Left ventricle myocardium inferior (tissue), 1 donor: ENCODE measurements around the gene ARHGEF17. TPM values are rescaled to one million over a fixed set of nuclear protein-coding genes. Genes with fewer than 3 reads are reported as not detected.
A peak's percentile ranks its signal among the peaks of the same experiment; 100 is the strongest.

Experiments
- DNase-seq: peaks from one replicate; pipeline ENCODE4 v3.0.0-alpha.2; 2020
- H3K27ac ChIP-seq: fragments of 200-600 bp; replicated peaks from 2 replicates; pipeline ENCODE4 v1.8.0; 2021
- H3K27me3 ChIP-seq: fragments of 200-600 bp; 2 replicates; pipeline ENCODE4 v1.8.0; 2021; ENCODE audit warnings: low read depth
- H3K36me3 ChIP-seq: fragments of 200-600 bp; 2 replicates; pipeline ENCODE4 v1.8.0; 2021
- H3K4me1 ChIP-seq: fragments of 200-600 bp; 2 replicates; pipeline ENCODE4 v1.8.0; 2021
- H3K4me3 ChIP-seq: fragments of 200-600 bp; 2 replicates; pipeline ENCODE4 v1.8.0; 2021; ENCODE audit warnings: mild to moderate bottlenecking, moderate library complexity
- H3K9me3 ChIP-seq: fragments of 200-600 bp; replicated peaks from 2 replicates; pipeline ENCODE4 v1.8.0; 2021
- CTCF ChIP-seq: fragments of 200-600 bp; IDR thresholded peaks from 2 replicates; pipeline ENCODE4 v1.8.0; 2021; ENCODE audit warnings: antibody characterized with exemption, mild to moderate bottlenecking, borderline replicate concordance
- intact Hi-C: fragments of 100-400 bp; cut with micrococcal nuclease; formaldehyde crosslinking; loops from one replicate; pipeline ENCODE4 v1.11.0; 2022
- total RNA-seq: library from RNA; stranded (reverse); fragmentation: NEBNext Ultra II Directional; extraction: Animal tissue kit (Norgen Biotek cat#: 25700); gene quantifications from one replicate; pipeline ENCODE4 v1.2.1, GENCODE V29; 2021
- donor health status: DM: no; HTN: yes; CAD: no; lungs with severe emphysema.

The ARHGEF17 gene
- total RNA-seq, 1 donor from 2014 or later: 53.1 TPM

GRCh38 chr11:73275381-73275750 is 32.7 kb upstream of the ARHGEF17 start:
- H3K4me3 ChIP-seq: peak overlapping the region; percentile 44

GRCh38 chr11:73277467-73277866 is 30.6 kb upstream of the ARHGEF17 start:
- intact Hi-C loops: no loop called here
- no peak for DNase-seq
- TF ChIP-seq CTCF: no peak
- Histone ChIP-seq H3K9me3 (no peaks in the 10 kb centered on the region), H3K27me3 (no peaks in the 10 kb centered on the region), H3K4me3 (no peak overlapping the region), H3K27ac (no peak overlapping the region), H3K36me3 (no peaks in the 10 kb centered on the region), H3K4me1 (peaks cover 9% of the 10 kb centered on the region)

More at GRCh38 chr11:73275381-73275750, 32.7 kb upstream of the ARHGEF17 start:
- no peak for TF ChIP-seq CTCF
- H3K27me3 ChIP-seq: no peaks in the 10 kb centered on the region
- peaks cover 10% of the 10 kb centered on the region for H3K4me1 ChIP-seq
- DNase-seq: no peak
- H3K36me3 ChIP-seq: no peaks in the 10 kb centered on the region
- intact Hi-C loops: no loop called here
- no peaks in the 10 kb centered on the region for H3K9me3 ChIP-seq
- H3K27ac ChIP-seq: no peak overlapping the region

GRCh38 chr11:73280626-73281025 is 27.4 kb upstream of the ARHGEF17 start:
- no peak overlapping the region for H3K4me3 ChIP-seq
- no peaks in the 10 kb centered on the region for H3K9me3 ChIP-seq
- intact Hi-C loops: no loop called here
- no peaks in the 10 kb centered on the region for H3K27me3 ChIP-seq
- no peak for DNase-seq
- no peaks in the 10 kb centered on the region for H3K36me3 ChIP-seq
- no peak for TF ChIP-seq CTCF
- H3K4me1 ChIP-seq: no peaks in the 10 kb centered on the region
- peak overlapping the region; percentile 39 for H3K27ac ChIP-seq

GRCh38 chr11:73281201-73281741 is 26.8 kb upstream of the ARHGEF17 start:
- H3K4me3 ChIP-seq: no peak overlapping the region
- DNase-seq: no peak
- H3K27ac ChIP-seq: peak overlapping the region; percentile 39
- intact Hi-C loops: no loop called here
- no peak for TF ChIP-seq CTCF
- H3K4me1 ChIP-seq: no peaks in the 10 kb centered on the region
- no peaks in the 10 kb centered on the region for H3K9me3 ChIP-seq
- no peaks in the 10 kb centered on the region for H3K27me3 ChIP-seq
- no peaks in the 10 kb centered on the region for H3K36me3 ChIP-seq

GRCh38 chr11:73281796-73282660 is 26.0 kb upstream of the ARHGEF17 start:
- Histone ChIP-seq H3K36me3 (no peaks in the 10 kb centered on the region), H3K9me3 (no peaks in the 10 kb centered on the region), H3K27ac (no peak overlapping the region)

More at GRCh38 chr11:73281796-73282660, 26.0 kb upstream of the ARHGEF17 start:
- no peak for TF ChIP-seq CTCF
- DNase-seq: no peak
- H3K27me3 ChIP-seq: no peaks in the 10 kb centered on the region
- H3K4me3 ChIP-seq: no peak overlapping the region
- peaks cover 6% of the 10 kb centered on the region for H3K4me1 ChIP-seq
- intact Hi-C loops: no loop called here
